Kidney glomerular epithelial cell (primary cell): Measurements from ENCODE around the gene TMEM106A.
"Not testable (repeated sequence)": the region's sequence is repeated elsewhere in the genome, so short reads cannot be mapped to it uniquely, and the experiment has no call there.

Experiments
- DNase-seq: peaks from one replicate; lab custom pipeline; 2025; lab: John Stamatoyannopoulos, UW

The TMEM106A gene

GRCh38 chr17:43211480-43212402 is at the start of gene TMEM106A:
Gene TMEM106A (plus strand): TSS chr17:43211875. CDS start chr17:43213042, 1,167 bp downstream.
- DNase-seq = peak; percentile 76

- DNase-seq = not testable (repeated sequence)
Observed at GRCh38 chr17:43165971-43166370, 45.7 kb upstream of the TMEM106A start.

GRCh38 chr17:43169561-43170139 is 42.0 kb upstream of the TMEM106A start:
- DNase-seq = no peak

GRCh38 chr17:43170140-43170765 is 41.4 kb upstream of the TMEM106A start:
- DNase-seq = peak; percentile 99

- peak; percentile 93 for DNase-seq
Observed at GRCh38 chr17:43170766-43171585, 40.7 kb upstream of the TMEM106A start, which contains the start of gene NBR1. Gene NBR1 (plus strand): TSS chr17:43171214. CDS start chr17:43175800, 4,586 bp downstream.

- DNase-seq = peak; percentile 98
Observed at GRCh38 chr17:43171586-43172487, 39.8 kb upstream of the TMEM106A start.

- no peak for DNase-seq
Observed at GRCh38 chr17:43175213-43176118, 36.2 kb upstream of the TMEM106A start.

GRCh38 chr17:43176119-43176570 is 35.5 kb upstream of the TMEM106A start:
- DNase-seq = no peak

GRCh38 chr17:43183921-43184320 is 27.8 kb upstream of the TMEM106A start:
- no peak for DNase-seq

- DNase-seq = not testable (repeated sequence)
Observed at GRCh38 chr17:43186656-43187055, 25.0 kb upstream of the TMEM106A start.

GRCh38 chr17:43193251-43193650 is 18.4 kb upstream of the TMEM106A start:
- no peak for DNase-seq

- DNase-seq = no peak
Observed at GRCh38 chr17:43199633-43200032, 12.0 kb upstream of the TMEM106A start.

GRCh38 chr17:43200127-43200526 is 11.5 kb upstream of the TMEM106A start:
- DNase-seq = no peak

- DNase-seq = not testable (repeated sequence)
Observed at GRCh38 chr17:43203013-43203412, 8.7 kb upstream of the TMEM106A start.

- no peak for DNase-seq
Observed at GRCh38 chr17:43210576-43210975, 1.1 kb upstream of the TMEM106A start.

GRCh38 chr17:43211123-43211479 is 574 bp upstream of the TMEM106A start:
- no peak for DNase-seq

GRCh38 chr17:43212641-43213490 is 1.2 kb downstream of the TMEM106A start:
- DNase-seq = no peak

GRCh38 chr17:43213545-43213944 is 1.9 kb downstream of the TMEM106A start:
- no peak for DNase-seq

- no peak for DNase-seq
Observed at GRCh38 chr17:43215341-43215740, 3.7 kb downstream of the TMEM106A start.
